GM12865 (cell line): ENCODE measurements around the gene TMEM131.
"Not testable (repeated sequence)": the region's sequence is repeated elsewhere in the genome, so short reads cannot be mapped to it uniquely, and the experiment has no call there.

Source experiments
- DNase-seq: peaks from one replicate; pipeline ENCODE4 v3.0.0; 2010; ENCODE audit warnings: low read depth
- H3K4me3 ChIP-seq: 2 replicates; pipeline ENCODE4 v1.5.1; 2011; ENCODE audit warnings: mild to moderate bottlenecking, low read depth, low read length, control low read depth
- CTCF ChIP-seq: IDR thresholded peaks from 2 replicates; pipeline ENCODE4 v1.5.1; 2011; ENCODE audit warnings: low read length, control low read depth, low read depth, inconsistent platforms; ENCODE audit not compliant: insufficient read depth; ENCODE audit errors: missing control alignments

Gene TMEM131

GRCh38 chr2:97995734-97996624 is at the start of gene TMEM131:
TSS of gene TMEM131 (minus strand) at chr2:97995948. CDS start at chr2:97995662, 286 bp downstream.
- DNase-seq = peak; percentile 97
- H3K4me3 ChIP-seq = peak within 1 kb of the TSS; percentile 90
- TF ChIP-seq CTCF = no peak

- H3K4me3 ChIP-seq, DNase-seq: not testable (repeated sequence)
Observed at GRCh38 chr2:98044730-98045129, 49.0 kb upstream of the TMEM131 start.

GRCh38 chr2:98043101-98043500 is 47.4 kb upstream of the TMEM131 start:
- TF ChIP-seq CTCF = no peak

GRCh38 chr2:98040331-98040939 is 44.7 kb upstream of the TMEM131 start:
- H3K4me3 ChIP-seq = no peak overlapping the region
- no peak for DNase-seq
- no peak for TF ChIP-seq CTCF

More at GRCh38 chr2:98043101-98043500, 47.4 kb upstream of the TMEM131 start:
- DNase-seq = no peak
- no peak overlapping the region for H3K4me3 ChIP-seq

- H3K4me3 ChIP-seq = no peak overlapping the region
- TF ChIP-seq CTCF = no peak
- no peak for DNase-seq
Observed at GRCh38 chr2:98039085-98039756, 43.5 kb upstream of the TMEM131 start.

GRCh38 chr2:98037666-98038336 is 42.1 kb upstream of the TMEM131 start:
- TF ChIP-seq CTCF = no peak
- H3K4me3 ChIP-seq = no peak overlapping the region
- DNase-seq = no peak
